GM19328 (cell line): Measurements from ENCODE around the gene MRPL23.

Experiments
- ATAC-seq: cut with Tn5 transposase; IDR thresholded peaks from one replicate; pipeline ENCODE4 v1.9.1; 2021; ENCODE audit warnings: mild to moderate bottlenecking, moderate library complexity; ENCODE audit not compliant: unreplicated experiment

The MRPL23 gene

GRCh38 chr11:1988667-1989317 lies 41.7 kb downstream of the MRPL23 start:
- ATAC-seq = no peak

- no peak for ATAC-seq
These were observed 42.8 kb downstream of the MRPL23 start for GRCh38 chr11:1989953-1990352.

- ATAC-seq = no peak
These were observed 43.9 kb downstream of the MRPL23 start for GRCh38 chr11:1990872-1991578.

- no peak for ATAC-seq
These were observed 45.0 kb downstream of the MRPL23 start for GRCh38 chr11:1992111-1992510.

- no peak for ATAC-seq
These were observed 47.0 kb downstream of the MRPL23 start for GRCh38 chr11:1994121-1994520.

- ATAC-seq = no peak
These were observed 50.6 kb downstream of the MRPL23 start, which contains the start of gene H19 for GRCh38 chr11:1997755-1998154. Gene H19 (minus strand): TSS chr11:1997842.

GRCh38 chr11:1998290-1998689 lies 51.2 kb downstream of the MRPL23 start:
- no peak for ATAC-seq

GRCh38 chr11:1998861-1999260 lies 51.7 kb downstream of the MRPL23 start:
- no peak for ATAC-seq

GRCh38 chr11:2002042-2002776 lies 55.1 kb downstream of the MRPL23 start:
- no peak for ATAC-seq

GRCh38 chr11:2002807-2003206 lies 55.7 kb downstream of the MRPL23 start:
- ATAC-seq = no peak

GRCh38 chr11:2004466-2004865 lies 57.3 kb downstream of the MRPL23 start:
- ATAC-seq = no peak
